Mucosa of stomach (tissue), 1 donor: ENCODE measurements around the gene CLEC18A.
"Not testable (repeated sequence)": the region's sequence is repeated elsewhere in the genome, so short reads cannot be mapped to it uniquely, and the experiment has no call there.

Source experiments
- H3K27me3 ChIP-seq: one replicate; pipeline ENCODE4 v1.7.0; 2013; ENCODE audit warnings: mild to moderate bottlenecking, low read length; ENCODE audit not compliant: control insufficient read depth, insufficient read depth
- H3K36me3 ChIP-seq: one replicate; pipeline ENCODE4 v1.7.0; 2013; ENCODE audit warnings: low read length; ENCODE audit not compliant: control insufficient read depth, insufficient read depth
- H3K4me1 ChIP-seq: one replicate; pipeline ENCODE4 v1.7.0; 2013; ENCODE audit warnings: mild to moderate bottlenecking, low read length; ENCODE audit not compliant: control insufficient read depth, insufficient read depth
- H3K4me3 ChIP-seq: one replicate; pipeline ENCODE4 v1.7.0; 2013; ENCODE audit warnings: low read length
- H3K9ac ChIP-seq: one replicate; pipeline ENCODE4 v1.7.0; 2013; ENCODE audit warnings: mild to moderate bottlenecking, low read length, moderate library complexity
- H3K9me3 ChIP-seq: one replicate; pipeline ENCODE4 v1.7.0; 2013; ENCODE audit warnings: mild to moderate bottlenecking, low read length, moderate library complexity; ENCODE audit not compliant: control insufficient read depth
- donor health status: Pancreatic carcinoma.

The CLEC18A gene

DNA sequence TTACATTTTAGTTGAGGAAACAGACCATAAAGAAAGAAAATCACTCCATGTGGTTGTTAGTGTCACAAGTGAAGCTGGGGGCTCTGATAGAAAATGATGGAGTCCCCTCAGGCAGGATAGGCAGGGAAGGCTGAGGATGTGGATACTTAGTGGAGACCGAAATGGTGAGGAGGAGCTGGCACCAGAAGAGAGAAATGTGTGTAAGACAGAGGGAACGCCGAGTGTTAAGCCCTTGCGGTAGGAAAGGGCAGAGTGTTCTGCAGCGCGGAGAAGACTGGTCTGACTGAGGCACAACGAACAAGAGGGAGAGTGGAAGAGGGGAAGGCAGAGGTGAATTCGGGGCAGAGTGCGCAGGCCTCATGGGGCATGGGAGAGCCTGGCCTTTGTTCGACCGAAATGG lies 61.2 kb downstream of the CLEC18A start:
- H3K4me1 ChIP-seq, H3K36me3 ChIP-seq, H3K4me3 ChIP-seq: not testable (repeated sequence)

DNA sequence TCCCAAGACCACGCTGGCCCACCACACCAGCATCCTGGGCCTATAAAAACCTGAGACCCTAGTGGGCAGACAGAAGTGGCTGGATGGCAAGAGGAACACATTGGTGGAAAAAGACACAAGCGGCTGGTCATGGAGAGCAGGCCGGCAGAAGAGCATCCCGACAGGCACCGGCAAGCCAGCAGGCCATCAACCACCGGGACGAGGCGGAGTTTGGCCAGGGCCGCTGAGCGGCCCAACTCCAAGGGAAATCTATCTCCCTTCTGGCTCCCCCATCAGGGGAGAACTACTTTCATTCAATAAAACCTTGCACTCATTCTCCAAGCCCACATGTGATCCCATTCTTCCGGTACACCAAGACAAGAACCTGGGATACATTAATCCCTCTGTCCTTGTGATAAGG lies 61.8 kb downstream of the CLEC18A start:
- H3K27me3 ChIP-seq = not testable (repeated sequence)

More for the DNA sequence above, 61.2 kb downstream of the CLEC18A start:
- not testable (repeated sequence) for H3K27me3 ChIP-seq, H3K9me3 ChIP-seq, H3K9ac ChIP-seq

More for the DNA sequence above, 61.8 kb downstream of the CLEC18A start:
- not testable (repeated sequence) for H3K4me3 ChIP-seq, H3K4me1 ChIP-seq, H3K9ac ChIP-seq, H3K9me3 ChIP-seq, H3K36me3 ChIP-seq
